Tracheal epithelial cell (primary cell): ENCODE results near the gene ZNF621. TPM values are rescaled to one million over a fixed set of nuclear protein-coding genes. Genes with fewer than 3 reads are reported as not detected.

Experiments used
- total RNA-seq: library from RNA; depleted of rRNA; stranded (reverse); fragments of >200 nt; gene quantifications from 2 replicates; pipeline ENCODE4 v1.2.1, GENCODE V29; 2014

Gene ZNF621
- total RNA-seq, result 8.0 and 10.9 TPM in 2 replicates

DNA sequence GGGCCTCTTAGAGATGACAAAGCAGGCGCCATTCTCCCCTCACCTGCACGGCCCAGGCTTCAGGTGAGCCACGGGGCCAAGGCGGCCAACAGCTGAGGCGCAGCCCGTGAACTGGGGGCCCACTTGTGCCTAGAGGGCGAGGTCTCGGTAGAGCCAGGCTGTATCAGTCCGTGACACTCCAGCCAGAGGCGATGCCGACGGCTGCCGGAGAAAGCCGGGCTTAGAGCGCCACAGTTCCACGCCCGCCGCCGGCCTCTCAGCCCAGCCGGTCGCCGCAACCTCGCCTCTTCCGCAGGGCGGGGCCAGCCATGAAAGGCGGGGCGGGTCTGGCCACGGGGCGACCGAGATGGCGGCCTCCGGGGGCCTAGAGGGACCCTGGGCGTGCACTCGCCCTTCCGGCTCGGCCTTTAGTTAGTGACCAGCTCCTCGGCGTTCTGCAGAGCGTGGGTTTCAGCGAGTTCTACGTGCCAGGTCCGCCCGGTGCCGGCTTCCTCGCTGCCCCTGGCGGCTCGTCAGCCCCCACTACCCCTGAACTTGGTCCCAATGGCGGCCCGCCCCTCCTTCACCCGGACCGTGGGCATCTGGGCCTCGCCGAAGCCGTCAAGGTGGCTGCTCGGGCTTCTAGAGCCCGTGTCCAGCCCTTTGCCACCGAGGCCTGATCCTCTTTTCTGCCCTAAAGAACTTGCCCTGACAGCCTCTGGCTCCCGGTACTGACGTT lies at the start of gene ZNF621:
TSS of gene ZNF621 (plus strand) at position 393 of the 718 bp plus-strand sequence. CDS start 881 bp downstream, outside the sequence.

GRCh38 chr3:40476478-40477470 lies 48.0 kb upstream of the ZNF621 start, which contains the start of gene ZNF619:
ZNF619 (plus strand) TSS chr3:40477122; CDS start chr3:40477980, 858 bp downstream.

DNA sequence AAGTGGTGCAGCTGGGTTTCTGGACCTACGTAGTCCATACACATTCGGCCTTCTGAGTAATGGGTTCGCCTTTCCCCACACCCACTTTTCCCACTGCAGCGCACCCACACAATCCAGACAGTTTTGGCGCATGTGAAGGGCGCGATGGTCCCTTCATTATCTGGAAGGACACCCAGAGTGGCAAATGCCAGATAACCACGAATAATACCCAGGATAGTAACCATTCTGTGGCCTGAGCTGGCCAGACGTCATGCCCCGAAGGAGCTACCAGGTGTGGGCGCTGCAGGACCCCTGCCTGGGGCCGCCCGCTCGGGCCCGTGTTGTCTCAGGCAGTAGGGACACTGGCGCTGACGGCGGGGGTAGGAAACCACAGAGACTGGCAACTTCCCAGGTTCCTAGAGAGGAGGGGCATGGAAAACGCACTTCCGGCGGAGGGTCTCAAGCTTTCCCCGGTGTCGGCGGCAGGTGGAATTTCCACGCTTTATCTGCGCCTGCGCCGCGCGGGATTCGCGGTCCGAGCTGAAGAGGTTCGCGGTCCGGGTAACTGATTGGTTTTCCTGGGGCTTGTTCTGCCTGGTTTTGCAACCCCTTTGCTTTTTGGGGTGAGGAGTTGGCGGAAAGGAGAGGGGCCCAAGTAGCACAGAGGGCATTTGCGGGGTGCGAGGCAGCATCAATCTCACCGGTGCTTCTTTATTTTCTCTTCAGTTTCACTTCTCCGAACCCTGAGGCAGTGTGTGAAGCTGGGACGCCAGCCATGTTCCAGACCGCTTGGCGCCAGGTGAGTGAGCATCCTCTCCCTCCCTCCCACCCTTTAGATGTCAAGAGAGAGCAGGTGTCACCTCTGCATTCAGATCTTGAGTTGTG lies 18.9 kb upstream of the ZNF621 start, which contains the start of gene ZNF620:
TSS of gene ZNF620 (plus strand) at position 441 of the 864 bp plus-strand sequence. CDS start at position 755, 314 bp downstream.

Other genes with a start within 250 kb of the ZNF621 start
- gene EIF1B, start 215.3 kb upstream of the ZNF621 start, total RNA-seq, result 11.7 and 11.8 TPM in 2 replicates
- gene ENTPD3, start 137.8 kb upstream of the ZNF621 start, total RNA-seq, result 8.2 and 17.9 TPM in 2 replicates
- 328 and 612 TPM in 2 replicates for gene RPL14, start 67.6 kb upstream of the ZNF621 start, total RNA-seq
- gene ZNF619, start 47.8 kb upstream of the ZNF621 start, total RNA-seq, result 4.8 and 5.1 TPM in 2 replicates
- 0.64 and 1.2 TPM in 2 replicates for gene ZNF620, start 18.9 kb upstream of the ZNF621 start, total RNA-seq